ENCODE measurements around the gene ELAVL3.

GRCh38 chr19:11486661-11487503, 6.0 kb upstream of the ELAVL3 start:
- TF ChIP-seq, protein P1, sequence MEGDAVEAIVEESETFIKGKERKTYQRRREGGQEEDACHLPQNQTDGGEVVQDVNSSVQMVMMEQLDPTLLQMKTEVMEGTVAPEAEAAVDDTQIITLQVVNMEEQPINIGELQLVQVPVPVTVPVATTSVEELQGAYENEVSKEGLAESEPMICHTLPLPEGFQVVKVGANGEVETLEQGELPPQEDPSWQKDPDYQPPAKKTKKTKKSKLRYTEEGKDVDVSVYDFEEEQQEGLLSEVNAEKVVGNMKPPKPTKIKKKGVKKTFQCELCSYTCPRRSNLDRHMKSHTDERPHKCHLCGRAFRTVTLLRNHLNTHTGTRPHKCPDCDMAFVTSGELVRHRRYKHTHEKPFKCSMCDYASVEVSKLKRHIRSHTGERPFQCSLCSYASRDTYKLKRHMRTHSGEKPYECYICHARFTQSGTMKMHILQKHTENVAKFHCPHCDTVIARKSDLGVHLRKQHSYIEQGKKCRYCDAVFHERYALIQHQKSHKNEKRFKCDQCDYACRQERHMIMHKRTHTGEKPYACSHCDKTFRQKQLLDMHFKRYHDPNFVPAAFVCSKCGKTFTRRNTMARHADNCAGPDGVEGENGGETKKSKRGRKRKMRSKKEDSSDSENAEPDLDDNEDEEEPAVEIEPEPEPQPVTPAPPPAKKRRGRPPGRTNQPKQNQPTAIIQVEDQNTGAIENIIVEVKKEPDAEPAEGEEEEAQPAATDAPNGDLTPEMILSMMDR (conservative IDR thresholded peaks at IDR 0.05 in 1 of 2, IDR thresholded peaks at IDR 0.05 in 1 of 2; ENCODE audit: extremely low read depth in 1 of 2, insufficient read depth in 1 of 2, low read depth in 1 of 2, low read length in 2 of 2) = no peak
- TF ChIP-seq EZH2 (IDR thresholded peaks at IDR 0.05; ENCODE audit: borderline replicate concordance, low read length) = no peak
